ENCODE measurements around the gene IL21R.
"Not testable (repeated sequence)": the region's sequence is repeated elsewhere in the genome, so short reads cannot be mapped to it uniquely, and the experiment has no call there.

The IL21R gene

GRCh38 chr16:27452569-27453493 lies 50.9 kb downstream of the IL21R start:
- intact Hi-C loops (cut with DNase I): loop anchor here (10.0 kb wide), 1 partner anchor 278 kb away; no protein-coding TSS in a partner anchor

GRCh38 chr16:27453494-27453825 lies 51.5 kb downstream of the IL21R start:
- DNase-seq: no peak
- intact Hi-C loops (cut with DNase I): loop anchor here (10.0 kb wide), 1 partner anchor 279 kb away; no protein-coding TSS in a partner anchor

More at GRCh38 chr16:27452569-27453493, 50.9 kb downstream of the IL21R start:
- no peak for DNase-seq

- DNase-seq: no peak
- intact Hi-C loops (cut with DNase I): loop anchor here (10.0 kb wide), 1 partner anchor 281 kb away; no protein-coding TSS in a partner anchor
Measured at GRCh38 chr16:27455700-27456099, 53.7 kb downstream of the IL21R start.

GRCh38 chr16:27457605-27457900 lies 55.6 kb downstream of the IL21R start:
- not testable (repeated sequence) for DNase-seq
- intact Hi-C loops (cut with DNase I): loop anchor here (10.0 kb wide), 1 partner anchor 283 kb away; no protein-coding TSS in a partner anchor

- no peak for DNase-seq
- intact Hi-C loops (cut with DNase I): loop anchor here (10.0 kb wide), 1 partner anchor 283 kb away; no protein-coding TSS in a partner anchor
Measured at GRCh38 chr16:27458258-27458657, 56.3 kb downstream of the IL21R start.

- DNase-seq: no peak
- intact Hi-C loops (cut with DNase I): loop anchor here (10.0 kb wide), 1 partner anchor 284 kb away; no protein-coding TSS in a partner anchor
Measured at GRCh38 chr16:27458987-27459688, 57.2 kb downstream of the IL21R start.

- intact Hi-C loops (cut with DNase I): no loop called here
- DNase-seq: no peak
Measured at GRCh38 chr16:27460213-27460612, 58.2 kb downstream of the IL21R start.

GRCh38 chr16:27460663-27461482 lies 58.9 kb downstream of the IL21R start:
- intact Hi-C loops (cut with DNase I): no loop called here

GRCh38 chr16:27461483-27462171 lies 59.7 kb downstream of the IL21R start:
- no peak for DNase-seq
- intact Hi-C loops (cut with DNase I): no loop called here

More at GRCh38 chr16:27460663-27461482, 58.9 kb downstream of the IL21R start:
- no peak for DNase-seq

GRCh38 chr16:27462200-27462845 lies 60.3 kb downstream of the IL21R start:
- intact Hi-C loops (cut with DNase I): no loop called here
- no peak for DNase-seq

GRCh38 chr16:27462846-27463682 lies 61.1 kb downstream of the IL21R start:
- peak in 12 of 42 donors; percentile 19 to 61 (median 42) for DNase-seq
- intact Hi-C loops (cut with DNase I): no loop called here

GRCh38 chr16:27463741-27464591 lies 62.0 kb downstream of the IL21R start:
- peak in 37 of 42 donors; percentile 16 to 85 (median 49) for DNase-seq

GRCh38 chr16:27464626-27465482 lies 62.9 kb downstream of the IL21R start:
- DNase-seq: no peak
- intact Hi-C loops (cut with DNase I): no loop called here

More at GRCh38 chr16:27463741-27464591, 62.0 kb downstream of the IL21R start:
- intact Hi-C loops (cut with DNase I): no loop called here

GRCh38 chr16:27465483-27465879 lies 63.5 kb downstream of the IL21R start:
- DNase-seq: no peak
- intact Hi-C loops (cut with DNase I): no loop called here

- peak in 35 of 42 donors; percentile 16 to 81 (median 52) for DNase-seq
- intact Hi-C loops (cut with DNase I): no loop called here
Measured at GRCh38 chr16:27468941-27469531, 67.1 kb downstream of the IL21R start.
